HS-5 (cell line): ENCODE results near the gene RAMACL.
"Not testable (repeated sequence)": the region's sequence is repeated elsewhere in the genome, so short reads cannot be mapped to it uniquely, and the experiment has no call there.

Source experiments
- DNase-seq: peaks from one replicate; pipeline ENCODE4 v3.0.0-alpha.2; 2012; ENCODE audit warnings: low read depth

RAMACL gene

DNA sequence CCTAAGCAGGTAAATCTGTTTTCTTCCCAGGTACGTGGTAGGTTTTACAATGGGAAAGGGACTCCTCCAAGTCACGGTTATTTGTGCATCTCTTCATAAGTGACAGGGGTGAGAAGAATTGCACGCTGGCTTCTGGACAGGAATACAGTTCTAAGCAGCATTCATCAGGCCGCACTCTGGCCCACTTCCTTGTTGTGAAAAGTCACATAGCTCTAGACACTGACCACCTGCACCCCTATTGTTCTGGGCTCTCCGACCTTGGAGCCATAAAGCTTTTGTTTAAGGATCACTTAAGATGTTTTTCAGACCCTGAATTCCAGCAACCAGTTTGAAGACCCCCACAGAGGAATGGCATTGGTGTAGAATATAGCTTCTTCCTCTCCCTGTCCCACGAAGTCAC is 31.4 kb downstream of the RAMACL start:
- no peak for DNase-seq

DNA sequence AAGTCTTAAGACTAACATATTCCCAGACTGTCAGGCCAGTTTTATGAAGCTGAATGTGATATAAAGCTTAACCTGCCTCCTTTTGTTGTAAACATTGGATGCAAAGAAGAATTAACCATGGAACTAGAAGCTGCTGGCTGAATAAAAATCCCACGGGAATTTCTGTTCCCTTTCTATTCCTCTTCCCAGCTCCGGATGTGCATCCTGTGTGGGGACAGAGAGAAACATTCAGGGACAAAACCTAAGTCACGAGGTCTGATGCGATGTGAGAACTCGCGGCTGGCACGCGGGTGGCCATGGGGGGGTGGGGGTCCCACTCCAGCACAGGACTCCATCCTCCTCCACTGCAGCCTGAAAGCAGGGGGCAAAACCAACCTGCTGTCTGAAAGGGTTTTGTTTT is 32.2 kb downstream of the RAMACL start:
- no peak for DNase-seq

DNA sequence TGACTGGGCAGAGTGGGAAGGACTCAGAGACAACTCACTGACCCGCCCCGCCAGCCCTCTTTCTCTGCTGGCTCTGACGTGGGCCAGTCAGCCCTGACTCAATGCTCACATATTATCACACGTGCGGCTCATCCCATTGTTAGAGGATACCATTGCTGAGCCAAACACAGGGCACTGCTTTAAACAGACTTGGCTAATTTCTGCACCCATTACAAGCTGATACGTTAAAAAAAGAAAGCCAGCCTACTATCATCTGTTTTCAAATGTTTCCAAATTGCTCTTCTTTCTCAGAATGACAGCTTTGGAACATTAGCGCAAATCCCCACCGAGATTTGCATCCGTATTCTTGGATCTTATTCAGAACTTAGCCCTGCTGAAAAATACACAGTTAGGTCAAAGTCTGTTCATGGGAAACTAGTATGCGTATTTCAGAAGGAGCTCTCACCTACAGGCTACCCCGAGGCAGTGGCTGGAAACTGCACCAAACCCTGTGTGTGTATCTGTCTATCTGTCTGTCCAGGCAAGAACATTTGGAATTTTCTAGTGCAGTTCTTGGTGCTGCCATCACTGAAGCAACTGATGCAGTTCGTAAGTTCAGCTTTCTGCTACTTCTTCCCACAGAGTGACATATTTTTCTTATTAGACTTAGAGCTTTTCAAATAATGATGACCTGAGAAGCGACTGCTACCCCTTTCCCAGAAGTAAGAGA is 32.8 kb downstream of the RAMACL start:
- DNase-seq: peak; percentile 69

DNA sequence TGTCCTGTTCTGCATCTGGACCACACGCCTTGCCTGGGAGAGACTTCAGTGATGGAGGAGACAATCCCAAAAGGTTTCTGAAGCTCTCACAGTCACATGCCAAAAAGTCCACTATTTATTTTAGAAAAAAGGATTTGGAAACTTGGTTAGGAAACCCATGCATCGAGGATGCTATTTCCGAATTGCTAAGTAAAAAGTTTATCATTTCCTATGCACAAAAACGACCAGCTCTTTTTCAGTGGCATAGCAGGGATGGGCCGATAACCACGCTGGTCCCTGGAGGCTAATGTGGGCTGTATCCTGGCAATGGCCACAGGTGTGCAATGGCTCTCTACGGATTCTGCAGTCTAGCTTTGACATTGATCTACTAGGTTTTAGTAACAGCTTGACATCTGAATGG is 33.9 kb downstream of the RAMACL start:
- no peak for DNase-seq

DNA sequence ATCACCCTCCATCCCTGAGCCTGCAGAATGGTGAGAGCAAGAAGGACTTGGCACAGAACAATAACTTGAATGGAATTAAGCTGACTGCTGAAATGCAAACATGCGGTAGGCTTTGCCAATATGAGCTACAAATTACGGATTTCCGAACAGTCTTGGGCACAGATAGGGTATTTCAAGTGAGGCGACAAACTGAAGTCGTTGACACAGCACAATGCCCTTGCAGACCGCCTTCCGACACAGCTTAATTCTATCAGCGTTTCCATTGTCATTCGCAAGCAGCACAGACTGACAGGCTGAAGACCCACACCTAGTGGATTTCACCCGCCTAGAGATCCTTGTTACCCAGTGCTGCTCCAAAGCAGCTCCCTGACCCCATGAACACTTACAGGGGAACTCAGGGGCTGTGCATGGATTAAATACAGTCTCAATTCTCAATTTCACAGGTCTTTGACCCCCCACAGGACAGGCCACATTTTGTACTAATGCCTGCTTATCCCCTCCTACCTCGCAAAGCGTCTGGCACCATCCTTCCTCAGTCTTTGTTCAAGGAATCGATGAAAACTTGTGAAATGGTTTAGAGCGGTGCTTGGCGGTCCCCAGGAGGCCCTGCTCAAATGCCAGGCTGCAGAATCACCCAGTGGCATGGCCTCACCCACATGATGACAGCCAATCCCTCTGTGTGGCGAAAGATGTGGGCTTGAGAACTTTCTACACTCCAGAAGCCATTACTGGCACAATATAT is 34.6 kb downstream of the RAMACL start:
- DNase-seq: no peak

DNA sequence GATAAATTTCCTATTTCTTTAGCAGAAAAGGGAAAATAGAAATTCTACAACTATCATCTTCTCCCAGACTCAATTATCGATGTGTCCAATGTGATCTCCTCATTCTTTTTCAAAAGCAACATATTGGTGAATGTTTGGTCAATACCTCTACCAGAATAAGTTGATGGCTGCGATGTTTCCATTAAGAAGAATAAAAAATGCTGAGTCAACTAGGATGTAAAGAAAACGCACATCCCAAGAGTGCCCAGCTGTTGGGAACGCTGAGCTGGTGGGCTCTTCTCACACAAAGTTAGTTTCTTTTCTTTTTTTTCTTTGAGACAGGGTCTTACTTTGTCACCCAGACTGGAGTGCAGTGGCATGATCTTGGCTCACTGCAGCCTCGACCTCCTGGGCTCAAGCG is 39.8 kb downstream of the RAMACL start:
- no peak for DNase-seq

DNA sequence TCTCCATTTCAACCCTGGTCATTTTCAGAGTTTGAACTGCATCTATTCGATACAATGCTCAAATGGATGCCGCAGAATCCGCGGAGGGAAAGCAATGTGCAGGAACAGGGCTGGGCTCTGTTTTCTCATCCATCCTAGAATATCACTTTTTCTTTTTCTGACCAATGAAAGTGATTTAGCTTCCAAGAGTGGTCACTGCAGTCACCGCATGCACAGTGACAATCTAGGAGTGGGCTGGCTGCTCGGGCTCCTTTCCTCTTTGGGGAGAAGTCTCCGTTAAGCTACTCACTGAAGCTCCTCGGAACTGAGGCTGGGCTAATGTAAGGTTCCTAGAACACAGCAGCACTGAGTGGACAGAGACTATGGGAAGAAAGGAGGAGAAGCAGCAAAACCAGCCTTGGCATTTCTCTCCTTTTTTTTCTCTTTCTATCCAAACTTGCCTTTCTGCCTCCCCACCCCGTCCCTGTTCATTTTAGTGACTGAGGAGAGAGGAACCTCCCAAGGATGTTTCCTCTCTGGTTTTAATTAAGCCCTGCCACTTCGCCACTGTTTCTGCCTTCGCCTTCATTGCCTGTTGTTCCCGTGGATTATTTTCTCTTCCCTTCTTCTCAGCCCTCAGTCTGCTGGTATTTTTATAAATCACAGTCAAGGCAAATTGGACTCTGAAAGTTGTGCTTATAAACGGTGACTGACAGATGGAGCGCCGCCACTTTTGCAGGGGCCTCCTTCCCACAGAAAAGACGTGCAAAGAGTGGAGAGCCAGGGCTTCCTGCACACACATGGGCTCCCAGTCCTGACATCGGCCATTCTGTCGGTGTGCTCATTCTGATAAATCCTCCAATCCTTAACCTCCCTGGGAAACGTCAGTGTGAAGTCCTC is 41.1 kb downstream of the RAMACL start:
- no peak for DNase-seq

DNA sequence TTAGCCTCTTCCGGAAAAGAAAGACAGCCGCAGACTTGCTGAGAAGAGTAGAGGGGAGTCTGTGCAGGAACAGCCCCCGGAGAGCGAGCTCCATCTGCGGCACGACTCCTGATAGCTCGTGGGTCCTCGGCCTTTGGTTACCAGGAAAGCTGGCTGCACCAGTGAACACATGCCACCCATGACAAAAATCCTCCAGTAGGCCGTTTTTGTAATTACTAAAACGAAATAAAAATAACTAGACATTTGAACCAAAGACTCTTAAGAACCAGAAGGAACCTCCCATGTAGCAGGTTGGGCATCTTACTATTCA is 42.2 kb downstream of the RAMACL start:
- DNase-seq: no peak

DNA sequence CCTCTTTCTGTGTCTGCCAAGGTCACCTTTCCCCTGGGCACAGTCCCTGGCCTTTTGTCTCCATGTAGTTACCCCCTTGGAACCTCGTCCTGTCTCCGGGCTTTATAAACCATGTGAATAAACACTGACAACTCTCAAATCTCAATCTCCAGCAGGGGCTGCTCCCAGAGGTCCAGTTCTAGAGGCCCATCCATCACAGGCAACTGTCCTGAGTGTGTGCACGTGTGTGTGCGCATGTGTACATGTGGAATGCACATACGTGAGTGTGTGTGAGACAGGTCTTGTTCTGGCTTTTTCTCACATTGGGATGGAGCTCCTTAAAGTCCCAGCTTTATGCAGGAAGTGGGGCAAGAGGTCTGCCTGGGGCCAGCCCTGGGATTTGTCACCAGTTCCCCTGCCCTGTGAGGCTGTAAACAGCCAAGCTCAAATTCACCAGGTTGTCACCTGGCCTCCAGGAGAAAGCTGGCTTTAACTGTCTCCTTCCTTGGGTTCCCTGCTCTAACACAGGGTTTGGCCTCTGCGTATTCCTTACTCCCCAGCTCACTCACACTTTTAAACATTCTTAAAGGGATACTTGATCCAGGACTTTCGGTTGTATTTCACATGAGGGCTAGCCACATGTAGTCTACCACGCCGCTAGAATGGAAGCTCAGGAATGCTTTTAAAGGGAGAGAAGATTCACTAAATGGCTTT is 42.7 kb downstream of the RAMACL start:
- no peak for DNase-seq

DNA sequence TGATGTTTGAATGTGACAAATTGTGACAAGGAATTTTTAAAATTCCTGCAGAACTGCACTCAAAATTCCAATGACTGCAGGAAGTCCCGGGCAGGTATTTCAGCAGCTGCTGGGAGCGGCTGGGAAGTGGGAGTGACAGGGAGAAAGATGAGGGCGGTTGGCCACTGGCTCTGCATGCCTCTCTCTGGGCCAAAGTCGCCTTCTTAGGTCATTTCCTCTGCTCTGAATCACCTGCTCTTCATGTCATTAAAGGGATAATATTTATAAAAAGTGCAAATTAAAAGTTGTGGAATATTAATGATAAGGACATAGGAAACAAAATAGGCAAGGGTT is 43.9 kb downstream of the RAMACL start:
- DNase-seq: no peak

DNA sequence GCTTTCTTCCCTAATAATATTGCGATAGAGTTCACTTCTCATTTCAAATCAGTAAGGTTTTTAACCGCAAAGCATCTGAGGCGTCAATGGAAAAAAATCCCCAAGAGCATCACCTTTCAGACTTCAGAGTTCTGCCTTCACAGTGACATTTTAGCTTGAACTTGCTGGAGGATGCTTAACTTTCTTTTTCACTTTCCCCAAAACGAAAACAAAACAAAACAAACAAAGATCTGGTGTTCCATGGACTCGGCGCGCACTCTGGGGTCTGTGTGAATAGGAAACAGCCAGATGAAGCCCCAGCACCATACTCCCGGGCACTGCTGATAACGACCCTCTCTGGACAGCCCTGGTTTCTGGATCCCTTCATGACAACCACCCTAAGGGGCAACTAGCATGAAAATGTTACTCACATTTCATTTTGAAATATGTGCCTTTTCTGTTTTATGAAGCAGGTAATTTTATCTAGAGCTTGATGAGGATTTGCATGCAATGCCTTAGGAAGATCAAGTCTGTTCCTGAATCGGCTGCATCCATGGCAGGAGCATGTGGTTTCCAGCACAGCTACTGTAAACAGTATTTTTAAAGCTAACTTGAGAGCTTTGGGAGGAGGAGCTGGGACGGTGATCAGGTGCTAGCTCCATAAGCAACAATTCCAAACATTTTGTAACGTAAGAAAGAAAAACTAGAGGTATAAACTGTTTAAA is 44.5 kb downstream of the RAMACL start:
- no peak for DNase-seq

DNA sequence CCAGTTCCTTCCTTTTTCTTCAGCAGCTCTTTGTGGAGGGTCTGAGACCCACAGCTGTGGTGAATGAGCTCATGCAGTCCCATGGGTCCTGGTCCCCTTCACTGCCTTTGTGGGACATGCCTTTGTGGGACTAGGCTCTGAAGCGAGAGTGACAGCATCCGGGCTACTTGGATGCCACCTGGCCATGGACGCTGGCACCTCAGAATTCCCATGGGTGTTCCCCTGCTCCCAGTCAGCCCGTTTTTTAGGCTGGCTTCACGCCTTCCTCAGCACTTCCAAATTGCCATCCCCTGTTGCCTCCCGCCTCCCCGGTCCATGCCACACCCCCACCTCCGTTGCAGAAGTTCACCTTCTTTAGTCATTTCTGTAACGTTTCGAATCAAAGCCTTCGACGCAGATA is 45.1 kb downstream of the RAMACL start:
- no peak for DNase-seq

DNA sequence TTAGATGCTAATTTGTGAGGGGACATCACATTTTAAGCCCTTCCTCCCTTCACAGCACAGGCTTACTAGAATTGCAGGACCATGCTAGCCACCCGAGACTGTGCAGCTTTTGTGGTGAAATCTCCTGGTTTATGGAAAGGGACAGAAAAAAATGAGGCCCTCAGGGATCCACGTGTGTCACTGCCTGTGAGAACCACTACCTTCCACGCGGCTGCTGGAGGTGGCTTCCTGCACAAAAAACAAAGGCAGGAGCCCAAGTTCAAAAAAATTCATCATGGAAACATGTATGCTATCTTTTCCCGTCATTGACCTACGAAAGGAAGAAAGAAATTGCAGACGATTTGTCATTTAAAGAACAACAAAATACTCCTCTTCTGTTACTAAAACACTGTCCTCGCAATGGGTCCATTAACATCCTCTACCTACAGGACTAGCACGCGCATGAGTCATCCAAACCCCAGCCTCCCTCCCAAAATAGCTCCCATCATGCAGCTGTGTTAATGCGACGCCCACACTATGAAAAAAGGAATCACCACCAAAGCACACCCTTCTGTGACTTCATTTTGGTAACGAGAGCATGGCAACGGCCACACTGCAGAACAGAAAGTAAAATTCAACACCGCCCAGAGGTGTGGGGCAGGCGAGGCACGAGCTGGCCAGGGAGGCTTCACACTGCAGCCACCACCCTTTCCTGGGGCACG is 45.7 kb downstream of the RAMACL start:
- no peak for DNase-seq

DNA sequence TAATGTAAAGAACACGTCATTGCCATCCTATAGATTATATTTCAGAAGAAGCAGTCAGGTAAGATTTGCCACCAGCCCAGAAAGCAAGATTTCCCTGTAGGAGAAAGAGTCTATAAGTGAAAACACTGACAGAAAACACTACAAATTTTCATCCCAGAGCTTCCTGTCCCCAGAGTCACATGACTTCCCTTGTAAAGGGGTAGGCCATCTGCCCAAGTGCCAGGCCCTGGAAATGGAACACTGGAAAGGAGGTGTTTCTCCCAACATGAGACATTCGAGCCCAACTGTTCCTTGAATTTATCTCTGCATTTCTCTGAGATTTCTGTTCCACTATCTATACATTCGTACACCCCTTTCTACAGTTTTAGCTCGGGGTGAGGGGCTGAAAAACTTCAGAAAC is 46.9 kb downstream of the RAMACL start:
- DNase-seq: no peak

DNA sequence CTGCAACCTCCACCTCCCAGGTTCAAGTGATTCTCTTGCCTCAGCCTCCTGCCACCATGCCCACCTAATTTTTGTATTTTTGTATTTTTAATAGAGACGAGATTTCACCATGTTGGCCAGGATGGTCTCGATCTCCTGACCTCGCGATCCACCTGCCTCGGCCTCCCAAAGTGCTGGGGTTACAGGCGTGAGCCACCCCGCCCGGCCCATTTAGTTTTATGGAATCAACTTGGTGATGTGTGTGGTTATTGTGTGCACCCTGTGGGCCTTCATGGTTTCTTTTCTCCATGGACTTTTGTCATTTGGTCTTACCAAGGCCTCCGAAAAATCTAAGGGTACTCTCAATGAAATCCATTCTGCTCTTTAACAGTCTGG is 47.5 kb downstream of the RAMACL start:
- not testable (repeated sequence) for DNase-seq

DNA sequence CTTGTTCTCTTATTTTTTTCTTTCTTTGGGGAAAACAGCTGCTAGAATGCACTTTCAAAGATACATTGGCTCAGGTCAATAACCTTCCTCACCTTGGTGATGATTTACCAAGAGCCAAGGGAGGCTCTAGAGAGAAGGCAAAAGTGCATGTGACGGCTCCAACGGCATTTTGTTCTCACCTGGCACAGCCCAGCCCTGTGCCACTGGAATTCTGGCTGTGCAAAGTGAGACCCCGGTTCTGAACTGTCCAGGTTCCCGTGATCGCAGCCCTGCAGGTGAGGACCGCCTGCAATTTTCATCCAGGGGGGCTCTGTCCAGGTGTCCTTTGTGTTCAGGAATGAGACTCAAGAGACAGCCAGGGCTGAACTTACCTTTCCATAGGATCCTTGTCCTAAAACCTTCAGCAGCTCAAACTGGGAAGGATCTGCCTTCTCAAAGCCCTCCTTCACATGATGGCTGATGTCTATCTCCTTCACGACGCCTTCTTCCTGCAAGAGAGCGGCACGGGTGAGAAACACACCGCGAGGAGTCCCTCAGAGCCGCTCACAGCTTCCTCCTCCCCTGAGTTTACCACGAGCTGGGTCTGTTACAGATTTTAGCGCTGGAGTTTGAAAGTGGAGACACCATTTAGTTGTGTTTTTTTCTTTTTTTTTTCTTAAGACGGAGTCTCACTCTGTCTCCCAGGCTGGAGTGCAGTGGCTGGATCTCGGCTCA is 48.0 kb downstream of the RAMACL start:
- DNase-seq: no peak

DNA sequence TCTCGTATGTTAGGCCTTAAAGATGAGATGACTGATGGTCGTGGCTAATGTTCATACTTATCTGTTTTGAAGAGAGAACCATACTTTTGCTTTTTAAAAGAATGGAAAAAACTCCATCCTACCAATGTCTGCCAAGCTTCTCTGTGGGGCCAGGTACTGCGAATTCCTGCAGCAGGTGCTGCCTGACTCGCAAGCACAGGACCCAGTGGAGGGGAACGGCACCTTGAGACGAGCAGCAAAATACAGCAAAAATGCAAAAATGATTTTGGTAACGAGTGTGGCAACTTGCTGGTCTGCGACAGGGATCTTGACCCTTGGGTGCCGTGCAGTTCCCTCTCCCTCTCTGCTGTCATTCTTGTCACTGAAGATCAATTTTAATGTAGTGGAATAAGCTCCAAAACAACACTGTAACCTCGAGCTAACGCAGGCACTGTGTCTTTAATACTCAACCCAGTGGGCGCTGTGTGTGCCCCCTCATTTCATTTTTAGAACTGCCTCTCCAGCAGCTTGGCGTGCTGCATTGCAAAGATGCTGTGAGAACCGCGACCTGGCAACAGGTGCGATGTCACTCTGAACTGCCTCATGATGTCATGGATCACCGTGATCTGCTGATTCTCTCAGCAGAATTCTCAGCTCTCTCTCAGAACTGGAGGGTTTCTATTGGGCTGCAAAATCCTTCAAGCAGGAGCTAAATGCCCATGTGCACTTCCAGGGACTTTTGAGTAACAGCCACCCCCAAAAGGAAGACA is 51.6 kb downstream of the RAMACL start:
- no peak for DNase-seq

DNA sequence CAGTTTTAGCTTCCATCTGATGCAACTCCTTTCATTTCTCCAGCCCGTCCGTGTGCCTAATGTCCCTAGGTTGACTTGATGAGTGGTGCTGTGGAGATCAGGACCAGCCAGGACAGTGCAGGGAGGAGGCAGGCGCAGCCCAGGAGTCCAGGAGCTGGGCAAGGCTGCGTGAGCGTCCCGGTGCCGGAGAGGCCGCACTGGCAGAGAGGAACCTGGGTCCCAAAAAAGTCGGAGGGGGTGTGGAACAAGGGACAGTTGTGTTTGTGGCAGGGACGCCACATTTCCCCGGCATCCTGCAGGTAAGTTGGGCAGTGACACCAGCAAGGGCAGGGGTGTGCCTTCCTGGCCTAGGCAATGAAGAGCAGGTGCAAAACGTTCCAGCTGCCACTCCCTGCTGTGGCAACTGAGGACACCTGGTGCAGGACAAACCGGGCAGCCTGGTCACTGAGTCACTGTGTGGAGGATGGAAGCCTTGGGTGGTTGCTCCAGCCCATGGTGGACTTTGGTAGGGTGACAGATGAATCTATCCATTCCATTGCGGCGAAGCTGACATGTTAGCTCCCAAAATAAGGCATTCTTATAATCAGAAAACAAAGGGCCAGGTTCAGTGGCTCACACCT is 53.2 kb downstream of the RAMACL start:
- DNase-seq: no peak
